ENCODE data around the gene TMCO4. TPM values are rescaled to one million over a fixed set of nuclear protein-coding genes. Genes with fewer than 3 reads are reported as not detected.

Gene TMCO4
- total and polyA plus RNA-seq, 2 of the 8 experiments (the other 6 are each of a cell fraction or from before 2014, with no cell fraction given) = 3.0 to 3.1 TPM

- TF ChIP-seq CEBPB (IDR thresholded peaks at IDR 0.05; ENCODE audit: low read depth, low read length) (no peak), CBX8 (IDR thresholded peaks at IDR 0.05; ENCODE audit: borderline replicate concordance, low read depth, low read length) (no peak), NRF1 (IDR thresholded peaks at IDR 0.05; ENCODE audit: low read depth, low read length) (no peak), CHD2 (IDR thresholded peaks at IDR 0.05; ENCODE audit: low read length) (no peak), RBBP5 (IDR thresholded peaks at IDR 0.05; ENCODE audit: borderline replicate concordance, low read depth, low read length) (no peak)
These were observed 49.4 kb downstream of the TMCO4 start (continued) for GRCh38 chr1:19750101-19750881.

All from H1 (cell line).